MCF 10A (cell line): Measurements from ENCODE around the gene FAAP100. TPM values are rescaled to one million over a fixed set of nuclear protein-coding genes. Genes with fewer than 3 reads are reported as not detected.
A peak's percentile ranks its signal among the peaks of the same experiment; 100 is the strongest.

Source experiments
- BruUV-seq: library from RNA; stranded (reverse); fragments of 400-500 nt; replicated peaks from 2 replicates; lab custom pipeline; 2021; lab: Mats Ljungman, UMichigan
- CTCF ChIA-PET: fragments of 300-600 bp; sonication (Branson Sonifier 250); formaldehyde crosslinking; extraction: SDS; loops from one replicate; lab custom pipeline; 2021; ENCODE audit warnings: antibody characterized with exemption, inconsistent platforms; lab: Yijun Ruan, JAX
- POLR2A ChIA-PET: fragments of 300-600, 350-650 bp; sonication (Branson Sonifier 250); formaldehyde crosslinking; extraction: SDS; loops from one replicate; lab custom pipeline; 2020; ENCODE audit warnings: antibody characterized with exemption, inconsistent platforms; lab: Yijun Ruan, JAX
- DNase-seq: peaks from one replicate; pipeline ENCODE4 v3.0.0-alpha.2; 2018; ENCODE audit not compliant: unreplicated experiment
- H3K27ac Mint-ChIP-seq: one replicate; pipeline ENCODE4 v1.8.0; 2022; ENCODE audit warnings: mild to moderate bottlenecking, low read depth, mixed read lengths; ENCODE audit not compliant: unreplicated experiment
- H3K27me3 Mint-ChIP-seq: one replicate; pipeline ENCODE4 v1.8.0; 2022; ENCODE audit warnings: mixed read lengths; ENCODE audit not compliant: insufficient read depth, unreplicated experiment
- H3K36me3 Mint-ChIP-seq: one replicate; pipeline ENCODE4 v1.8.0; 2022; ENCODE audit warnings: mild to moderate bottlenecking, moderate library complexity, mixed read lengths; ENCODE audit not compliant: insufficient read depth, unreplicated experiment
- H3K4me1 Mint-ChIP-seq: one replicate; pipeline ENCODE4 v1.8.0; 2022; ENCODE audit warnings: mixed read lengths; ENCODE audit not compliant: insufficient read depth, unreplicated experiment
- H3K4me3 Mint-ChIP-seq: one replicate; pipeline ENCODE4 v1.8.0; 2022; ENCODE audit warnings: mild to moderate bottlenecking, moderate library complexity, mixed read lengths; ENCODE audit not compliant: unreplicated experiment
- H3K9me3 Mint-ChIP-seq: one replicate; pipeline ENCODE4 v1.8.0; 2022; ENCODE audit warnings: mixed read lengths; ENCODE audit not compliant: unreplicated experiment
- intact Hi-C: fragments of 100-400 bp; cut with micrococcal nuclease; formaldehyde crosslinking; loops from 2 replicates; pipeline ENCODE4 v1.14.1; 2022
- total RNA-seq: library from RNA; stranded (reverse); gene quantifications from 2 replicates; pipeline ENCODE4 v1.2.3, GENCODE V29; 2022
- TF ChIP-seq, protein P1 (sequence below): fragments of 200-600 bp; IDR thresholded peaks from one replicate; pipeline ENCODE4 v1.8.0; 2022; ENCODE audit warnings: antibody characterized with exemption, mild to moderate bottlenecking; ENCODE audit not compliant: unreplicated experiment

FAAP100 gene
- total RNA-seq, 1 experiment from 2014 or later: 32.5 TPM

GRCh38 chr17:81568416-81568815 lies 16.3 kb upstream of the FAAP100 start:
- Mint-ChIP-seq H3K36me3 (peaks cover 72% of the 10 kb centered on the region), H3K4me1 (peaks cover 14% of the 10 kb centered on the region), H3K9me3 (no peaks in the 10 kb centered on the region), H3K27me3 (no peaks in the 10 kb centered on the region), H3K27ac (peak overlapping the region; percentile 71), H3K4me3 (no peak overlapping the region)
- TF ChIP-seq, protein P1, sequence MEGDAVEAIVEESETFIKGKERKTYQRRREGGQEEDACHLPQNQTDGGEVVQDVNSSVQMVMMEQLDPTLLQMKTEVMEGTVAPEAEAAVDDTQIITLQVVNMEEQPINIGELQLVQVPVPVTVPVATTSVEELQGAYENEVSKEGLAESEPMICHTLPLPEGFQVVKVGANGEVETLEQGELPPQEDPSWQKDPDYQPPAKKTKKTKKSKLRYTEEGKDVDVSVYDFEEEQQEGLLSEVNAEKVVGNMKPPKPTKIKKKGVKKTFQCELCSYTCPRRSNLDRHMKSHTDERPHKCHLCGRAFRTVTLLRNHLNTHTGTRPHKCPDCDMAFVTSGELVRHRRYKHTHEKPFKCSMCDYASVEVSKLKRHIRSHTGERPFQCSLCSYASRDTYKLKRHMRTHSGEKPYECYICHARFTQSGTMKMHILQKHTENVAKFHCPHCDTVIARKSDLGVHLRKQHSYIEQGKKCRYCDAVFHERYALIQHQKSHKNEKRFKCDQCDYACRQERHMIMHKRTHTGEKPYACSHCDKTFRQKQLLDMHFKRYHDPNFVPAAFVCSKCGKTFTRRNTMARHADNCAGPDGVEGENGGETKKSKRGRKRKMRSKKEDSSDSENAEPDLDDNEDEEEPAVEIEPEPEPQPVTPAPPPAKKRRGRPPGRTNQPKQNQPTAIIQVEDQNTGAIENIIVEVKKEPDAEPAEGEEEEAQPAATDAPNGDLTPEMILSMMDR: no peak
- POLR2A ChIA-PET: interaction anchor here (0.7 to 1.3 kb wide), 3 partner anchors 9 to 386 kb away, joined by 3 read pairs; partner anchors contain the start of gene FAAP100
- DNase-seq: no peak
- no TSS peak for BruUV-seq
- CTCF ChIA-PET: interaction anchor here (1.0 to 2.7 kb wide), 2 partner anchors 9 to 32 kb away, joined by 4 to 21 read pairs; no protein-coding TSS in a partner anchor
- intact Hi-C loops: no loop called here

- no peak for DNase-seq
- H3K27ac Mint-ChIP-seq: peak overlapping the region; percentile 71
- peaks cover 14% of the 10 kb centered on the region for H3K4me1 Mint-ChIP-seq
- CTCF ChIA-PET: interaction anchor here (0.6 to 2.7 kb wide), 6 partner anchors 9 to 317 kb away, joined by 3 to 21 read pairs (median 5); no protein-coding TSS in a partner anchor
- POLR2A ChIA-PET: interaction anchor here (0.9 to 4.7 kb wide), 12 partner anchors 10 to 238 kb away, joined by 3 to 65 read pairs (median 6); partner anchors contain the start of genes ACTG1, ARL16, FAAP100 and HGS
- peaks cover 77% of the 10 kb centered on the region for H3K36me3 Mint-ChIP-seq
- TF ChIP-seq, protein P1: no peak
- no TSS peak for BruUV-seq
- H3K9me3 Mint-ChIP-seq: no peaks in the 10 kb centered on the region
- intact Hi-C loops: no loop called here
- no peaks in the 10 kb centered on the region for H3K27me3 Mint-ChIP-seq
- peak overlapping the region; percentile 63 for H3K4me3 Mint-ChIP-seq
Observed at GRCh38 chr17:81567191-81567590, 15.0 kb upstream of the FAAP100 start.

DNA sequence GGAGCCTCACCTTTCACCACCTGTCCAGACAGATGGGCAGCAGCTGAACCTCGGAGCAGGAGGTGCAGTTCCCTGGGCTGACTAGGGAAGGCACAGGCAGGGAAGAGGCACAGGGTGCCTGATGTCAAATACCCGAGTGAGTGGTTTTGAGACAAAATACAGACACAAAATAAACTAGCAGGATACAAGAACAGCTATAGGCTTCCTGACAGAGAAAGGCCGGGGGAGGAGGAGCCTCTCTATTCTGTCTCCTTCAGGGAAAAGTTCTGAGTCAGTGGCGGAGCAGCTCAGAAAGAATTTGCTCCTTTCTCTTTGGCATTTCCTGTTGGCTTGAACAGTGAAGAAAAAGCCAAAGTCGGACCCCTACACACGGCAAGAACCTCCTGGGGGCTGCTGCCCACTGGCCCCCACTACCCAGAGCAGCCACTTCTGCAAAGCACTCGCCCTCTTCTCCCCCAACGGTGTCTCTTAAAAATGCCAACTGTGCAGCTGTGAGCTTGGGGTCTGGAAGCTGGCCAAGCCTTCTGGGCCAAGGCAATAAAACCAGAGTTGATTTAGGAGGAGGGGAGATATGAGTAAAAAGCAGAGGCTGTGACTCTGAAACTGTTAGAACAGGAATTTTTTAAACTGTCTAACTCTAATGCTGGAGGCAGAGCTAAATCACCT lies 14.4 kb upstream of the FAAP100 start:
- ChIA-PET POLR2A (interaction anchor here (0.7 to 4.7 kb wide), 16 partner anchors 9 to 450 kb away, joined by 3 to 65 read pairs (median 4); partner anchors contain the start of genes ACTG1, ARL16, FAAP100 and HGS), CTCF (interaction anchor here (0.6 to 2.7 kb wide), 7 partner anchors 10 to 317 kb away, joined by 3 to 21 read pairs (median 4); no protein-coding TSS in a partner anchor)
- Mint-ChIP-seq H3K9me3 (no peaks in the 10 kb centered on the region), H3K27me3 (no peaks in the 10 kb centered on the region), H3K4me1 (peaks cover 14% of the 10 kb centered on the region), H3K27ac (peak overlapping the region; percentile 71), H3K4me3 (peak overlapping the region; percentile 63), H3K36me3 (peaks cover 82% of the 10 kb centered on the region)
- DNase-seq: peak; percentile 88
- TF ChIP-seq, protein P1: no peak
- intact Hi-C loops: no loop called here
- BruUV-seq: no TSS peak

- BruUV-seq: no TSS peak
- H3K36me3 Mint-ChIP-seq: peaks cover 84% of the 10 kb centered on the region
- TF ChIP-seq, protein P1: no peak
- no peaks in the 10 kb centered on the region for H3K27me3 Mint-ChIP-seq
- H3K9me3 Mint-ChIP-seq: no peaks in the 10 kb centered on the region
- H3K27ac Mint-ChIP-seq: no peak overlapping the region
- ChIA-PET CTCF (interaction anchor here (1.2 to 1.7 kb wide), 3 partner anchors 12 to 36 kb away, joined by 3 to 6 read pairs (median 4); no protein-coding TSS in a partner anchor), POLR2A (interaction anchor here (1.2 to 4.7 kb wide), 6 partner anchors 8 to 100 kb away, joined by 3 to 65 read pairs (median 6); partner anchors contain the start of gene FAAP100)
- intact Hi-C loops: no loop called here
- H3K4me3 Mint-ChIP-seq: no peak overlapping the region
- peaks cover 20% of the 10 kb centered on the region for H3K4me1 Mint-ChIP-seq
- no peak for DNase-seq
Observed at GRCh38 chr17:81565231-81565630, 13.1 kb upstream of the FAAP100 start.
